HUES48 (cell line): ENCODE measurements around the gene BCAS4.
"Not testable (repeated sequence)": the region's sequence is repeated elsewhere in the genome, so short reads cannot be mapped to it uniquely, and the experiment has no call there.

Experiments used
- H3K27ac ChIP-seq: one replicate; pipeline ENCODE4 v1.7.0; 2013; ENCODE audit warnings: low read depth, low read length, inconsistent platforms
- H3K27me3 ChIP-seq: 2 replicates; pipeline ENCODE4 v1.6.1; 2013; ENCODE audit warnings: mild to moderate bottlenecking, low read length; ENCODE audit not compliant: control insufficient read depth, insufficient read depth
- H3K36me3 ChIP-seq: 2 replicates; pipeline ENCODE4 v1.6.1; 2013; ENCODE audit warnings: low read length; ENCODE audit not compliant: control insufficient read depth, insufficient read depth
- H3K4me1 ChIP-seq: 2 replicates; pipeline ENCODE4 v1.6.1; 2013; ENCODE audit warnings: mild to moderate bottlenecking, low read length; ENCODE audit not compliant: control insufficient read depth, insufficient read depth
- H3K4me3 ChIP-seq: 2 replicates; pipeline ENCODE4 v1.5.1; 2013; ENCODE audit warnings: mild to moderate bottlenecking, low read depth, low read length
- H3K9ac ChIP-seq: 2 replicates; pipeline ENCODE4 v1.6.1; 2013; ENCODE audit warnings: mild to moderate bottlenecking, low read depth, low read length, moderate library complexity
- H3K9me3 ChIP-seq: 2 replicates; pipeline ENCODE4 v1.6.1; 2013; ENCODE audit warnings: low read length; ENCODE audit not compliant: control insufficient read depth, insufficient read depth

The BCAS4 gene

DNA sequence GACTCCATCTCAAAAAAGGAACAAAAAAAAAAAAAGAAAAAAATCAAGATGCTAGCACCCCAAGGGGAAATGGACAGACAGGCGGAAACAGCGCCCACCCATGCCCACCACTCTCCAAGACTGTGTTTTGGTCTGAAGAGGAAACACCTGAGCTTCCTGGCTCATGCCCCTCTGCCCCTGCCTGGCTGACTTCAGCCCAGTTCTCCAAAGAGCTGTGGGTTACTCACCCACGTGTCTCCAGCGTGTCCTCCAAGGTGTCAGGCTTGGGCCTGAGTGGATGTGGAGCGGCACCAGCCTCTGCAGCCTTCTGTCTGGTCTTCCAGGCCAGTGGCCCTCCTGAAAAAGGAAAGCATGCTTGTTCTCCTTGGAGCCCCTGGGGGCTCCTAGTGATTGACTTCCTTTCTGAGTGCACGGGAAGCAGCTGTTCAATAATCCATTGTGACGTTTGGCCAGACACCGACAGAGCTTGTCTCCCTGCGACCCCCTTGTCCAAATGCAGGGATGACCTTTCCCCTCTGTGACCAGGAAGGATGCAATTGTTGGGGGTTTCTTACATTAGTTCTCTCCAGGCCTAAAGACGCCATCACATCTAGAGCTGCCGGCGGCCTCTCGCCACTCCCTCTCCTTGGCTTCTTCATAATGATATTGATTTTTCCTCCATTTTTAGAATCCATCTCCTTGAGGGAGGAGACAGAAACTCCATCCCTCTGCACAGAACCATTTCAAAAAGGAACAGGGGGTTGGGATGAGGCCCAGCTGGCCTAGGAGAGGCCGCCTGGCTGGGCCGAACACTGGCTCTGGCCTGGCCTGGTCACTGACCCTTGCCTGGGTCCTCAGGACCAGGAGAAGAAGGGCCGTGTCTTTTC, 77.9 kb downstream of the BCAS4 start:
- Histone ChIP-seq H3K4me1 (peaks cover 19% of the 10 kb centered on the region), H3K36me3 (peaks cover 11% of the 10 kb centered on the region; the same call in 1 of the 2 replicates), H3K27ac (no peak overlapping the region), H3K9ac (no peak overlapping the region), H3K9me3 (no peaks in the 10 kb centered on the region), H3K27me3 (no peaks in the 10 kb centered on the region), H3K4me3 (no peak overlapping the region)

DNA sequence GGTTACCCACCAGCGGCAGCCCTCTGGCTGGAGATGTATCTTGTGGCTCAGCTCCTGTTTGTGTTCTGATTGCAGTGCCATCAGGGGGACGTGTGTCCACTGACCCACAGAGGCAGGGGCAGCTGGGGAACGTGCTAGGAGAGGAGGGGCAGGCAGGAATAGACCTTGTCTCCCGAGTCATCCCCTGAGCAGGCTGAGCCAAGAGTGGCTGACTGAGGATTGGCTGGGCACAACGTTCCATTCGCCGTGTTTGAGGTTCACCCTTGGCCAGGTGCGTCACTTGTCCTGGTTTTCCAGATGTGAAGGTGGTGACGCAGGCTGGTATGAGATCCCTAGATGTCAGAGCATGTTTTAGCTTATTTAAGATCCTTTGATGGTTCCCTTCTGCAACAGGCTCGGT, 78.7 kb downstream of the BCAS4 start:
- Histone ChIP-seq H3K4me1 (peaks cover 19% of the 10 kb centered on the region), H3K9me3 (no peaks in the 10 kb centered on the region), H3K27ac (no peak overlapping the region), H3K27me3 (no peaks in the 10 kb centered on the region), H3K36me3 (peaks cover 12% of the 10 kb centered on the region; the same call in 1 of the 2 replicates), H3K4me3 (no peak overlapping the region), H3K9ac (no peak overlapping the region)

DNA sequence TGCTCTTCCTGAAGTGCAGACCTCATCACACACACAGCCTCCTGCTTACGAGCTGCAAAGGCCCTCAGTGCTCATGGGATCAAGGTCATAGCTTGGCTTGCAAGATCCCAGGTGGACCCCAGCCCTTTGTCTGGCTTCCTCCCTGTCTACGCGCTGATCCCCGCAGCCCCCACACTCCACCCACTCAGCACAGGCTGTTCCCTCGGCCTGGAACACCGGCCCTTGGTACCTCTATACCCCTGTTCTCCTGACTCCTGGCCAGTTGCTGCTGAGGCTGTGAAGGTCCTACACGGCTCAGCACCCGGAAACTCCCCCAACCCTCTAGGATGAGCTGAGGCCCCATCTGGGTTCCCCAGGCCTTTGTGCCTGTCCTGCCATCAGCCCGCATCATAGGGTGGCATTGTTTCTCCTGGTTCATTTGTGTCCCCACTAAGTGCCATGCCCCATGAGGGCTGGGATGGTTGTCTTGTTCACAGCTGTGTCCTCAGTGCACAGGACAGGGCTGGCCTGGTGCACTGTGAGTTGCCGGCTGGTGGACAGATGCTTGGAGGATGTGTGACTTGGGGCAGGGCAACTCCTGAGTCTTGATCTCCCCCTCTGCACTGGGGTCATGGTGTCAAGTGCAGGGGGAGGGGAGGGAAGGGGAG, 79.4 kb downstream of the BCAS4 start:
- Histone ChIP-seq H3K4me3 (no peak overlapping the region), H3K9me3 (no peaks in the 10 kb centered on the region), H3K27me3 (no peaks in the 10 kb centered on the region), H3K9ac (no peak overlapping the region), H3K36me3 (peaks cover 12% of the 10 kb centered on the region; the same call in 1 of the 2 replicates), H3K27ac (no peak overlapping the region), H3K4me1 (peaks cover 19% of the 10 kb centered on the region)

DNA sequence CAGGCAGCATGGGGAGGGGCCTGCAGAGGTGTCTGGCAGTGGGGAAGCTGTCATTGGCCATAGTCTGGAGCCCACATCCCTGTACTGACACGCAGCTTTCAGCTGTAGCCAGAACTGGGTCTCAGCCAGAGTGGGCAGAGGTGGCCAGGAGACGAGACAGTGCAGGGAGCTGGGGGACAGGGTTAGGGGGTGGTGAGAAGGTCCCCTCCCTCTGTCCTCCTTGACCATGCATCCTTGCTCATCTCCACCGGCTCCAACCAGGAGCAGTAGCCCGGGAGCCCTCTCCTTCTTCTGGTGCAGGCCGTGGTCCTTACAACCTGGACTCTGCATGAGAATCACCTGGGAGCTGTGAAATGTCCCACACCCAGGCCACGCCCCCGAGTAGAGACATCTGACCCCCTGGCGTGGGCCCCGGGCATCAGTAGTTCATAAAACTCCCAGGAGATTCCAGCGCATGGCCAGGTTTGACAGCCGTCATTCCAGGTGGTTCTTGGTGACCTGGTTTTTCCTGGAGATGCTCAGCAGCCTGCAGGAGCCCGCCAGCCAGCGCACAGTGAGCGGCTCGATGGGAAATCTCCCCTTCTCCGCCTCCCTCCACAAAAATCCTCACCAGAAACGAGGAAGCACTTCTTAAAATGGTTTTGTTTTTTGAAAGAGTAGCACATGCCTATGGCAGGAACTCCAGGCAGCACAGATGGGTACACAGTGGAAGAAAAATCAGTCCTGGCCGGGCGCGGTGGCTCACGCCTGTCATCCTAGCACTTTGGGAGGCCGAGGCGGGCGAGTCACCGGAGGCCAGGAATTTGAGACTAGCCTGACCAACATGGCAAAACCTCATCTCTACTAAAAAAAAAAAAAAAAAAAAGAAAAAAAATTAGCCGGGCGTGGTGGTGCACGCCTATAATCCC, 80.2 kb downstream of the BCAS4 start:
- no peak overlapping the region for H3K4me3 ChIP-seq
- H3K27me3 ChIP-seq: no peaks in the 10 kb centered on the region
- H3K4me1 ChIP-seq: peaks cover 17% of the 10 kb centered on the region
- no peak overlapping the region for H3K27ac ChIP-seq
- H3K9me3 ChIP-seq: no peaks in the 10 kb centered on the region
- H3K36me3 ChIP-seq: peaks cover 12% of the 10 kb centered on the region; the same call in 1 of the 2 replicates
- H3K9ac ChIP-seq: no peak overlapping the region

DNA sequence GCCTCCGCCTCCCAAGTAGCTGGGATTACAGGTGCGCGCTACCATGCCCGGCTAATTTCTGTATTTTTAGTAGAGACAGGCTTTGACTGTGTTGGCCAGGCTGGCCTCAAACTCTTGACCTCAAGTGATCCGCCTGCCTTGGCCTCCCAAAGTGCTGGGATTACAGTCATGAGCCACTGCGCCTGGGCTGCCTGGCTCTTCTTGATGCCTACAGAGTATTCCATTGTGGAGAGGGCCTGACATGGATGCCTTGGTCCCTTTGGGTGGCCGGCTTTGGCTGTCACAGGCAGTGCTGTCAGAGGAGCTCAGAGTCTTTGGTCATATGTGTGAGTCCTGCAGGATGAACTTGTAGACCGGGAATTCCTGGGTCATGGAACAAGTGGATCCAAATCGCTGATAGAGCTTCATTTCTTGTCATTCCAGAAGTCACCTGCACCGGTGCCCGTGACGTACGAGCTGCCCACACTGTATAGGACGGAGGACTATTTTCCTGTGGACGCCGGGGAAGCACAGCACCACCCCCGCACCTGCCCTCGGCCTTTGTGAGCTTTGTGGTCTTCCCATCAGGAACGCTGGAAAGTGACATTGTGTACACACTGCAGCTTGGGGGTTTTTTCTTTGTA, 81.3 kb downstream of the BCAS4 start:
- no peak overlapping the region for H3K27ac ChIP-seq
- H3K9me3 ChIP-seq: no peaks in the 10 kb centered on the region
- H3K9ac ChIP-seq: no peak overlapping the region
- H3K36me3 ChIP-seq: peaks cover 12% of the 10 kb centered on the region; the same call in 1 of the 2 replicates
- no peaks in the 10 kb centered on the region for H3K27me3 ChIP-seq
- H3K4me3 ChIP-seq: no peak overlapping the region
- H3K4me1 ChIP-seq: peaks cover 7% of the 10 kb centered on the region

DNA sequence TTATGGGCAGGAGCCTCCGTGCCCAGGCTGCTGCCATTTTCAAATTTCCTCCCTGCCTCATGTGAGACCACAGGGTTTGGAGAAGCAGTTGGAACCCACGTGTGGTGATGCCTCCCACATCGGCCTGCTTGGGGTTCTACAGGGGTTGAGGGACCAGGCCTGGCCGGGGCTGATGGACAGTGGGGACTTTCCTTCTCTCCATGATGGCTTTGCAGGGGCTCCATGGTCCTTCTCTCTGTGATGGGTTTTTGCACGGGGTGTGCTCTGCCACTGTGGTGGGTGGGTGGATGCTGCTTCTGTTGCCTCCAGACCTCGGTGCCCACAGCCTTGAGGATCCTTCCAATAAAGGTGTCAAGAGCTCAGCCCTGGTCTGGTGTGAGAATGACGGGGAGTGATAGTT, 82.0 kb downstream of the BCAS4 start:
- H3K9ac ChIP-seq: no peak overlapping the region

DNA sequence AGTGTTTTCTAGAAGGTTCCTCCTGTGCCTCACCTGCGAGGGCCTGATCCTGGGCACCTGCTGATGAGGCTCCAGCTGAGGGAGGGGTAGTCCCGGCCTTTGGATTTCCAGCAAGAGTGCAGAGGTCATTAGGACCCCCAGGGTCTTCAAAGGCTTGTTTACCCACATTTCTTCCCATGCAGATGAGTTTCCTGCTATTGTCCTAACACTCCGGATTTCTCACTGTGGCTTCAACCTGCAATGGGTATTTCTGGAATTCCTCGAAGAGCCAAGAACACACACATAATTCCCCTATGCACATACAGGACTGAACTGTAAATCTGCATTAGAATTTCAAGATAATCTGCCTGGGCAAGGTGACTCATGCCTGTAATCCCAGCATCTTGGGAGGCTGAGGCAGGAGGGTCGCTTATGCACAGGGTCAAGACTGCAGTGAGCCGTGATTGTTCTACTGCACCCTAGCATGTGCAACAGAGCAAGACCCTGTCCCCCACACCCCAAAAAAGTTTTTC, 82.4 kb downstream of the BCAS4 start:
- H3K4me3 ChIP-seq: no peak overlapping the region
- H3K9ac ChIP-seq: no peak overlapping the region
- H3K27me3 ChIP-seq: no peaks in the 10 kb centered on the region
- no peaks in the 10 kb centered on the region for H3K4me1 ChIP-seq
- H3K36me3 ChIP-seq: peaks cover 12% of the 10 kb centered on the region; the same call in 1 of the 2 replicates
- peak overlapping the region; percentile 33 for H3K27ac ChIP-seq
- no peaks in the 10 kb centered on the region for H3K9me3 ChIP-seq

More for the DNA sequence above, 82.0 kb downstream of the BCAS4 start:
- Histone ChIP-seq H3K4me1 (peaks cover under 1% of the 10 kb centered on the region; the same call in 1 of the 2 replicates), H3K36me3 (peaks cover 12% of the 10 kb centered on the region; the same call in 1 of the 2 replicates), H3K27ac (peak overlapping the region; percentile 2), H3K27me3 (no peaks in the 10 kb centered on the region), H3K4me3 (no peak overlapping the region), H3K9me3 (no peaks in the 10 kb centered on the region)

DNA sequence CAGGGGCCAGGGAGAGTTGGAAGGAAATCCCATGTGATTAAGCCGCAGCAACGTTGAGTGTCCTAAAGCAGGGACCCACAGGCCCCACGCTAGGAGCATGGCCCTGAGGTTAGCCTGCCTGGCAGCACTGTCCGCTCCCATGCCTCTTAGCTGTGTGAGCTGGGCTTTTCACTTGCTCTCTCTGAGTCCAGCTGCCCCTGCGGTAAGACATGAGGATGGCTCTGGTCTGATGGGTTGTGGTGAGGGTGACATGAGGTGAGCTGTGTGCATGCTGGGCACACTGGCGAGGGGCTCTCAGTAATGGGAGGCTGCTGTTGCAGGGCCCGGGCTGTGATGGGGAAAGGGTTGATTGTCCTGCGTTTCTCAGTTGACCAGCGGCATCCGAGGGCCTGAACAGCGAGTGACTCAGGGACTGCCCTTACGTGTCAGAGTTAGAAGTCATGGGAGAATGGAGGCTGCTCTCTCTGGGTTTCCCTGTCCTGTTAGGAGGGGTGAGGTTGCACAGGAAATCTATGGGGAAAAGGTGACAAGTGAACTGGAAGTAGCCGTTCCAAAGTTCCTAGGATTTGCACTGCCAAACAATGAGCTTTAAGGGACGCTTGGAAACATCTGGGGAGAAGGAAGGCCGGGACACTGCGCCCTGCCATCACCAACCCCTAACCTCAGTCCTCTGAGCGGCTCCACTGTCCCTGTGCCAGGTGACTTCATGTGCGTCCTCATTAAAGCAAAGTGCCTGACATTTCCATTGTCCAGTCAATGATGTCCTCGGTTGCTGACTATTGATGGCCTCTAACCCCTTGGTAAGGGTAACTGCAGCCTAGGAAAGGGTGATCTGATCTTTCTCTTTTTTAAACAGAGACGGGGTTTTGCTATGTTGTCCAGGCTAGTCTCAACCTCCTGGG, 85.0 kb downstream of the BCAS4 start:
- Histone ChIP-seq H3K36me3 (peaks cover 12% of the 10 kb centered on the region; the same call in 1 of the 2 replicates), H3K9ac (no peak overlapping the region), H3K4me1 (no peaks in the 10 kb centered on the region), H3K27ac (no peak overlapping the region), H3K4me3 (no peak overlapping the region), H3K27me3 (no peaks in the 10 kb centered on the region), H3K9me3 (no peaks in the 10 kb centered on the region)

DNA sequence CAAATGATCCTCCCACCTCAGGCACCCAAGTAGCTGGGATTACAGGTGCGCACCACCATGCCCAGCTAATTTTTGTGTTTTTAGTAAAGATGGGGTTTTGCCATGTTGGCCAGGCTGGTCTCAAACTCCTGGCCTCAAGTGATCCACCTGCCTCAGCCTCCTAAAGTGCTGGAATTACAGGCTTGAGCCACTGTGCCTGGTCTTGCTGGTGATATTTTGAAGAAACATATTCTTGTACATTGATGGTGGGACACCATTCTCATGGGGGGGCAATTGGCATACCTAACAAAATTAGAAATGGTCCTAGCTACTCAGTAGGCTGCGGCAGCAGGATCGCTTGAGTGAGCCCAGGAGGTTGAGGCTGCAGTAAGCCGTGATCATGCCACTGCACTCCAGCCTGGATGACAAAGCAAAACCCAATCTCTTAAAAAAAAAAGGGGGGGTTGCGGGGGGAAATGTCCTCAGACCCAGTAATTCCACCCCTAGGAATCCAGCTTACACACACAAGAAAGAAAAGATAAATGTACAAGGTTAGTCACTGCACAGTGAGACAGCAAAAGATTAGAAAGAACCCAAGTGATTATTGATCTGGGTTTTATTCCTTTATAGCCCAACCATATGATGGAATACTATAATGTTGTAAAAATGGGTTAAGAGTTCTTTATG, 87.0 kb downstream of the BCAS4 start:
- not testable (repeated sequence) for H3K9me3 ChIP-seq, H3K4me1 ChIP-seq, H3K27ac ChIP-seq, H3K27me3 ChIP-seq, H3K4me3 ChIP-seq, H3K9ac ChIP-seq, H3K36me3 ChIP-seq
